IMR-90 (cell line): ENCODE data around the gene ANTXR2. TPM values are rescaled to one million over a fixed set of nuclear protein-coding genes. Genes with fewer than 3 reads are reported as not detected.

Experiments
- ATAC-seq: fragments of 200-7000 bp; cut with Tn5 transposase; 2 replicates; pipeline ENCODE4 v1.9.1; 2020; ENCODE audit warnings: low read depth, mild to moderate bottlenecking, moderate library complexity
- BruUV-seq: library from RNA; stranded (reverse); fragments of 400-500 nt; replicated peaks from 2 replicates; lab custom pipeline; 2021; lab: Mats Ljungman, UMichigan
- CTCF ChIA-PET: fragments of 300-600 bp; formaldehyde crosslinking; extraction: SDS; loops from one replicate; lab custom pipeline; 2021; ENCODE audit warnings: antibody characterized with exemption; lab: Yijun Ruan, JAX
- POLR2A ChIA-PET: fragments of 300-600 bp; sonication (Branson Sonifier 250); formaldehyde crosslinking; loops from one replicate; lab custom pipeline; 2022; ENCODE audit warnings: antibody characterized with exemption; ENCODE audit not compliant: unreplicated experiment; lab: Charles Lee
- DNase-seq: peaks from one replicate; pipeline ENCODE4 v3.0.0; 2013
- H2AFZ ChIP-seq: replicated peaks from 2 replicates; pipeline ENCODE3; 2013; ENCODE audit warnings: low read length, mild to moderate bottlenecking; ENCODE audit not compliant: poor library complexity
- H2AK5ac ChIP-seq: 2 replicates; pipeline ENCODE4 v1.6.1; 2013; ENCODE audit warnings: low read depth, low read length, inconsistent platforms
- H2AK9ac ChIP-seq: replicated peaks from 2 replicates; pipeline ENCODE3; 2013; ENCODE audit warnings: mild to moderate bottlenecking, low read depth, low read length, moderate library complexity; ENCODE audit not compliant: poor library complexity
- H2BK120ac ChIP-seq: 2 replicates; pipeline ENCODE4 v1.6.1; 2013; ENCODE audit warnings: low read depth, low read length, inconsistent platforms
- H2BK15ac ChIP-seq: 3 replicates; pipeline ENCODE4 v1.6.1; 2013; ENCODE audit warnings: low read depth, low read length, inconsistent platforms
- H2BK20ac ChIP-seq: 2 replicates; pipeline ENCODE4 v1.6.1; 2013; ENCODE audit warnings: low read depth, mild to moderate bottlenecking, inconsistent platforms, low read length, moderate library complexity
- H2BK5ac ChIP-seq: 2 replicates; pipeline ENCODE4 v1.6.1; 2013; ENCODE audit warnings: mild to moderate bottlenecking, low read depth, low read length, inconsistent platforms; ENCODE audit not compliant: poor library complexity, severe bottlenecking
- H3K14ac ChIP-seq: replicated peaks from 2 replicates; pipeline ENCODE4 v1.6.1; 2013; ENCODE audit warnings: low read depth, low read length, inconsistent platforms
- H3K18ac ChIP-seq: 2 replicates; pipeline ENCODE4 v1.6.1; 2013; ENCODE audit warnings: low read depth, low read length, control low read depth
- H3K23ac ChIP-seq: 2 replicates; pipeline ENCODE4 v1.6.1; 2013; ENCODE audit warnings: low read depth, low read length, inconsistent platforms
- H3K27ac ChIP-seq: 2 replicates; pipeline ENCODE4 v1.5.1; 2013; ENCODE audit warnings: mild to moderate bottlenecking, control low read depth, low read length; ENCODE audit not compliant: insufficient read depth
- H3K27me3 ChIP-seq: 2 replicates; pipeline ENCODE4 v1.6.1; 2013; ENCODE audit warnings: low read length; ENCODE audit not compliant: control insufficient read depth, insufficient read depth
- H3K36me3 ChIP-seq: 2 replicates; pipeline ENCODE4 v1.6.1; 2013; ENCODE audit warnings: low read length, mixed read lengths; ENCODE audit not compliant: control insufficient read depth, insufficient read depth
- H3K4ac ChIP-seq: 2 replicates; pipeline ENCODE4 v1.6.1; 2013; ENCODE audit warnings: low read depth, low read length, inconsistent platforms
- H3K4me1 ChIP-seq: 2 replicates; pipeline ENCODE4 v1.6.1; 2013; ENCODE audit warnings: low read length, mixed read lengths; ENCODE audit not compliant: control insufficient read depth, insufficient read depth
- H3K4me2 ChIP-seq: 2 replicates; pipeline ENCODE4 v1.6.1; 2013; ENCODE audit warnings: low read depth, mild to moderate bottlenecking, control low read depth, low read length, moderate library complexity
- H3K4me3 ChIP-seq: 2 replicates; pipeline ENCODE4 v1.5.1; 2013; ENCODE audit warnings: low read depth, mild to moderate bottlenecking, control low read depth, low read length, moderate library complexity; ENCODE audit not compliant: insufficient read depth
- H3K56ac ChIP-seq: 2 replicates; pipeline ENCODE4 v1.6.1; 2013; ENCODE audit warnings: low read length, inconsistent platforms; ENCODE audit not compliant: insufficient read depth; ENCODE audit errors: extremely low read depth
- H3K79me1 ChIP-seq, 2 experiments: 2 replicates each; pipeline ENCODE4 v1.6.1; 2013; ENCODE audit warnings: low read length in 2 of 2, inconsistent platforms in 1 of 2, low read depth in 1 of 2
- H3K9ac ChIP-seq: 2 replicates; pipeline ENCODE4 v1.6.1; 2013; ENCODE audit warnings: low read depth, low read length, control low read depth
- H3K9me1 ChIP-seq: 2 replicates; pipeline ENCODE4 v1.6.1; 2013; ENCODE audit warnings: low read length, inconsistent platforms; ENCODE audit not compliant: insufficient read depth
- H3K9me3 ChIP-seq: 2 replicates; pipeline ENCODE4 v1.6.1; 2013; ENCODE audit warnings: low read length; ENCODE audit not compliant: control insufficient read depth, insufficient read depth
- H4K20me1 ChIP-seq: 2 replicates; pipeline ENCODE4 v1.6.1; 2013; ENCODE audit warnings: low read length, inconsistent platforms; ENCODE audit not compliant: insufficient read depth
- H4K5ac ChIP-seq: 2 replicates; pipeline ENCODE4 v1.6.1; 2013; ENCODE audit warnings: mild to moderate bottlenecking, low read depth, low read length, control low read depth
- H4K8ac ChIP-seq, 2 experiments: 2 replicates each; pipeline ENCODE4 v1.6.1; 2013; ENCODE audit warnings: low read depth in 2 of 2, low read length in 2 of 2, control low read depth in 1 of 2, inconsistent platforms in 1 of 2
- H4K91ac ChIP-seq: 2 replicates; pipeline ENCODE4 v1.6.1; 2013; ENCODE audit warnings: low read depth, low read length, inconsistent platforms; ENCODE audit not compliant: insufficient read depth
- BHLHE40 ChIP-seq: fragments of 150-350 bp; IDR thresholded peaks from 2 replicates; pipeline ENCODE4 v1.6.1; 2016; ENCODE audit warnings: mild to moderate bottlenecking, low read depth, low read length
- CEBPB ChIP-seq: IDR thresholded peaks from 2 replicates; pipeline ENCODE4 v1.6.1; 2012; ENCODE audit warnings: low read depth, low read length, improper control_type of control experiment
- CHD1 ChIP-seq: IDR thresholded peaks from 2 replicates; pipeline ENCODE4 v1.6.1; 2012; ENCODE audit warnings: low read depth, low read length, improper control_type of control experiment
- CTCF ChIP-seq: conservative IDR thresholded peaks from 2 replicates; pipeline ENCODE4 v1.5.1; 2012; ENCODE audit warnings: mild to moderate bottlenecking, low read depth, low read length, improper control_type of control experiment
- ELK1 ChIP-seq: fragments of 150-350 bp; IDR thresholded peaks from 2 replicates; pipeline ENCODE4 v1.6.1; 2016; ENCODE audit warnings: low read depth, mild to moderate bottlenecking, low read length, moderate library complexity, borderline replicate concordance
- FOS ChIP-seq: fragments of 150-350 bp; IDR thresholded peaks from 2 replicates; pipeline ENCODE4 v1.6.1; 2016; ENCODE audit warnings: low read depth, low read length
- MAFK ChIP-seq: IDR thresholded peaks from 2 replicates; pipeline ENCODE4 v1.6.1; 2012; ENCODE audit warnings: low read depth, low read length, improper control_type of control experiment
- MAZ ChIP-seq: IDR thresholded peaks from 2 replicates; pipeline ENCODE4 v1.6.1; 2012; ENCODE audit warnings: low read depth, mild to moderate bottlenecking, low read length, improper control_type of control experiment, moderate library complexity, borderline replicate concordance
- MXI1 ChIP-seq: IDR thresholded peaks from 2 replicates; pipeline ENCODE4 v1.6.1; 2012; ENCODE audit warnings: low read depth, mild to moderate bottlenecking, low read length, moderate library complexity, borderline replicate concordance
- NFE2L2 ChIP-seq: fragments of 150-350 bp; IDR thresholded peaks from 2 replicates; pipeline ENCODE4 v1.6.1; 2016; ENCODE audit warnings: low read depth, mild to moderate bottlenecking, low read length
- POLR2A ChIP-seq: IDR thresholded peaks from 2 replicates; pipeline ENCODE4 v1.6.1; 2012; ENCODE audit warnings: mild to moderate bottlenecking, low read depth, low read length
- RAD21 ChIP-seq: IDR thresholded peaks from 2 replicates; pipeline ENCODE4 v1.6.1; 2012; ENCODE audit warnings: low read length, improper control_type of control experiment
- RCOR1 ChIP-seq: IDR thresholded peaks from 2 replicates; pipeline ENCODE4 v1.6.1; 2012; ENCODE audit warnings: mild to moderate bottlenecking, low read length, improper control_type of control experiment; ENCODE audit not compliant: insufficient replicate concordance
- RFX5 ChIP-seq: IDR thresholded peaks from 2 replicates; pipeline ENCODE4 v1.8.0; 2012; ENCODE audit warnings: low read depth, mild to moderate bottlenecking, low read length, moderate library complexity
- SMC3 ChIP-seq: fragments of 150-350 bp; IDR thresholded peaks from 2 replicates; pipeline ENCODE4 v1.6.1; 2016; ENCODE audit warnings: low read depth, mild to moderate bottlenecking, antibody characterized with exemption, low read length, moderate library complexity
- WGBS, 2 experiments: methylation state at CpG; one replicate each; pipeline versions ENCODE4 v1.1.5 to v1.1.7; 2013; ENCODE audit warnings: missing lambda C conversion rate in 2 of 2; ENCODE audit not compliant: insufficient read length in 1 of 2; ENCODE audit errors: extremely low coverage in 2 of 2; 5-methylcytosine and 5-hydroxymethylcytosine counted together
- dilution Hi-C: fragments of 300-500 bp; cut with HindIII; formaldehyde crosslinking; loops from one replicate; pipeline ENCODE4 v1.14.3; 2018; ENCODE audit warnings: low sequenced_read_pairs; ENCODE audit not compliant: unreplicated experiment
- in situ Hi-C: fragments of 300-500 bp; cut with MboI; formaldehyde crosslinking; loops from 3 replicates; pipeline ENCODE4 v1.14.3; 2019; ENCODE audit warnings: low sequenced_read_pairs, inconsistent platforms, mixed read lengths
- intact Hi-C: fragments of 100-400 bp; cut with micrococcal nuclease; formaldehyde crosslinking; loops from 2 replicates; pipeline ENCODE4 v1.10.0; 2022
- polyA plus RNA-seq, 3 experiments: library from polyadenylated mRNA; depleted of rRNA; stranded (reverse); fragments of >200 nt; gene quantifications; 2 replicates each; pipeline ENCODE4 v1.2.3, GENCODE V29; 2012; ENCODE audit warnings: low replicate concordance in 1 of 3
- total RNA-seq: library from RNA; depleted of rRNA; stranded (reverse); fragments of >200 nt; gene quantifications from 2 replicates; pipeline ENCODE4 v1.2.3, GENCODE V29; 2012
- TF ChIP-seq, protein P1 (sequence below): fragments of 150-350 bp; IDR thresholded peaks from 2 replicates; pipeline ENCODE4 v1.6.1; 2017; ENCODE audit warnings: mild to moderate bottlenecking, antibody characterized with exemption, low read length, low read depth

ANTXR2 gene
- total and polyA plus RNA-seq, 2 of the 4 experiments (the other 2 are of a cell fraction): 46.8 to 88.5 TPM

DNA sequence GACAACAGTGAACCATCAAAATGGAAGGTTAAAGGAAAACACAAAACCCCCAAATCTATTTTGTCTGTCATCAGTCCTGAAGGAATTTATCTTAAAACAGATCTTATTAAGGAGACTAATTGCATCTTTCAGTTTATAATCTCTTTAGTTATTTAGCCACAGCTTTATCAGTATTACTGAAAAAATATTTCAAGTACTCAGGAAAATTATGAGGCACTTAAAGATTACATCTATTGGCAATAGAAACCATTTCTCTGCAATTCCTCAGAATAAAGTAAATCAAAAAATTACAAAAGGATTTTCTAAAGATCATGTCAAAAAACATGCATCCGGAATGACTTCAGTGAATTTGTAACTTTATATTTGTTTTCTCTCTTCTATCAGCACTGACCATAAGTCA, 35.2 kb downstream of the ANTXR2 start:
- H3K36me3 ChIP-seq: peaks cover 13% of the 10 kb centered on the region
- no peak for TF ChIP-seq CTCF
- TF ChIP-seq RFX5: no peak
- TF ChIP-seq SMC3: no peak
- no peak for TF ChIP-seq RAD21
- TF ChIP-seq MAZ: no peak
- no peak for TF ChIP-seq CEBPB
- TF ChIP-seq ELK1: no peak
- no peak for TF ChIP-seq BHLHE40
- TF ChIP-seq MXI1: no peak
- TF ChIP-seq FOS: no peak
- TF ChIP-seq, protein P1, sequence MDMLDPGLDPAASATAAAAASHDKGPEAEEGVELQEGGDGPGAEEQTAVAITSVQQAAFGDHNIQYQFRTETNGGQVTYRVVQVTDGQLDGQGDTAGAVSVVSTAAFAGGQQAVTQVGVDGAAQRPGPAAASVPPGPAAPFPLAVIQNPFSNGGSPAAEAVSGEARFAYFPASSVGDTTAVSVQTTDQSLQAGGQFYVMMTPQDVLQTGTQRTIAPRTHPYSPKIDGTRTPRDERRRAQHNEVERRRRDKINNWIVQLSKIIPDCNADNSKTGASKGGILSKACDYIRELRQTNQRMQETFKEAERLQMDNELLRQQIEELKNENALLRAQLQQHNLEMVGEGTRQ: no peak
- TF ChIP-seq RCOR1: no peak
- TF ChIP-seq CHD1: no peak
- no peak for TF ChIP-seq NFE2L2
- no peak for TF ChIP-seq POLR2A
- TF ChIP-seq MAFK: no peak

More for the DNA sequence above, 35.2 kb downstream of the ANTXR2 start:
- Histone ChIP-seq H3K9me3 (no peaks in the 10 kb centered on the region), H2BK20ac (no peak overlapping the region), H2AFZ (no peak overlapping the region), H3K79me1 (peaks cover 21 to 41% of the 10 kb centered on the region in 2 experiments), H4K91ac (no peak overlapping the region), H2AK9ac (no peak overlapping the region), H3K14ac (no peak overlapping the region), H3K18ac (no peak overlapping the region), H2AK5ac (no peak overlapping the region), H4K20me1 (no peaks in the 10 kb centered on the region; the same call in 1 of the 2 replicates), H3K4ac (no peak overlapping the region), H3K4me1 (no peaks in the 10 kb centered on the region), H3K9me1 (peaks cover 2% of the 10 kb centered on the region; the same call in 1 of the 2 replicates), H3K56ac (no peak overlapping the region), H3K23ac (no peak overlapping the region), H3K27me3 (no peaks in the 10 kb centered on the region), H3K4me2 (no peak overlapping the region), H2BK15ac (no peak overlapping the region), H2BK120ac (no peak overlapping the region), H4K8ac (no peak overlapping the region; a peak in 1 of 4 replicates), H3K4me3 (no peak overlapping the region), H2BK5ac (peak overlapping the region; percentile 69), H4K5ac (no peak overlapping the region), H3K9ac (no peak overlapping the region), H3K27ac (no peak overlapping the region)
- WGBS, 2 experiments: no CpG with 5 or more reads among the region's 1 CpG
- CTCF ChIA-PET: no interaction called here
- dilution Hi-C loops: no loop called here
- intact Hi-C loops: loop anchor here (1.0 kb wide), 1 partner anchor 27 kb away; no protein-coding TSS in a partner anchor
- no TSS peak for BruUV-seq
- POLR2A ChIA-PET: no interaction called here
- in situ Hi-C loops: no loop called here
- no peak for DNase-seq
- ATAC-seq: no peak
